ENCODE results near the gene PRKCE.

PRKCE gene

GRCh38 chr2:45765007-45765727, 113.7 kb downstream of the PRKCE start:
- Histone ChIP-seq H3K36me3 (ENCODE audit: insufficient read depth, low read length) (no peaks in the 10 kb centered on the region), H3K4me1 (ENCODE audit: insufficient read depth, low read length) (no peaks in the 10 kb centered on the region), H3K9me3 (ENCODE audit: control insufficient read depth, insufficient read depth, low read length) (no peaks in the 10 kb centered on the region), H3K9ac (ENCODE audit: low read depth, low read length) (no peak overlapping the region)

- H3K4me1 ChIP-seq (ENCODE audit: insufficient read depth, low read length) = no peaks in the 10 kb centered on the region
- H3K9ac ChIP-seq (ENCODE audit: low read depth, low read length) = no peak overlapping the region
- H3K9me3 ChIP-seq (ENCODE audit: control insufficient read depth, insufficient read depth, low read length) = no peaks in the 10 kb centered on the region
- H3K36me3 ChIP-seq (ENCODE audit: insufficient read depth, low read length) = no peaks in the 10 kb centered on the region
These were observed 114.3 kb downstream of the PRKCE start for GRCh38 chr2:45765728-45766254.

GRCh38 chr2:45768208-45768607, 116.7 kb downstream of the PRKCE start:
- H3K36me3 ChIP-seq (ENCODE audit: insufficient read depth, low read length) = no peaks in the 10 kb centered on the region
- no peaks in the 10 kb centered on the region for H3K9me3 ChIP-seq (ENCODE audit: control insufficient read depth, insufficient read depth, low read length)
- H3K9ac ChIP-seq (ENCODE audit: low read depth, low read length) = no peak overlapping the region
- H3K4me1 ChIP-seq (ENCODE audit: insufficient read depth, low read length) = no peaks in the 10 kb centered on the region; the same call in 1 of the 2 replicates

GRCh38 chr2:45769056-45769455, 117.6 kb downstream of the PRKCE start:
- H3K4me1 ChIP-seq (ENCODE audit: insufficient read depth, low read length) = no peaks in the 10 kb centered on the region; the same call in 1 of the 2 replicates
- no peak overlapping the region for H3K9ac ChIP-seq (ENCODE audit: low read depth, low read length)
- H3K36me3 ChIP-seq (ENCODE audit: insufficient read depth, low read length) = no peaks in the 10 kb centered on the region

GRCh38 chr2:45769854-45770576, 118.5 kb downstream of the PRKCE start:
- Histone ChIP-seq H3K36me3 (ENCODE audit: insufficient read depth, low read length) (no peaks in the 10 kb centered on the region), H3K9me3 (ENCODE audit: control insufficient read depth, insufficient read depth, low read length) (no peaks in the 10 kb centered on the region), H3K9ac (ENCODE audit: low read depth, low read length) (no peak overlapping the region), H3K4me1 (ENCODE audit: insufficient read depth, low read length) (no peaks in the 10 kb centered on the region; the same call in 1 of the 2 replicates)

More at GRCh38 chr2:45769056-45769455, 117.6 kb downstream of the PRKCE start:
- no peaks in the 10 kb centered on the region for H3K9me3 ChIP-seq (ENCODE audit: control insufficient read depth, insufficient read depth, low read length)

GRCh38 chr2:45770811-45771210, 119.3 kb downstream of the PRKCE start:
- Histone ChIP-seq H3K9ac (ENCODE audit: low read depth, low read length) (no peak overlapping the region), H3K36me3 (ENCODE audit: insufficient read depth, low read length) (no peaks in the 10 kb centered on the region), H3K9me3 (ENCODE audit: control insufficient read depth, insufficient read depth, low read length) (no peaks in the 10 kb centered on the region), H3K4me1 (ENCODE audit: insufficient read depth, low read length) (no peaks in the 10 kb centered on the region; the same call in 1 of the 2 replicates)

- Histone ChIP-seq H3K4me1 (ENCODE audit: insufficient read depth, low read length) (peaks cover 3% of the 10 kb centered on the region; the same call in 1 of the 2 replicates), H3K9me3 (ENCODE audit: control insufficient read depth, insufficient read depth, low read length) (no peaks in the 10 kb centered on the region), H3K9ac (ENCODE audit: low read depth, low read length) (no peak overlapping the region), H3K36me3 (ENCODE audit: insufficient read depth, low read length) (no peaks in the 10 kb centered on the region)
These were observed 119.8 kb downstream of the PRKCE start for GRCh38 chr2:45771261-45771660.

- Histone ChIP-seq H3K9ac (ENCODE audit: low read depth, low read length) (no peak overlapping the region), H3K4me1 (ENCODE audit: insufficient read depth, low read length) (peaks cover 7% of the 10 kb centered on the region; the same call in 1 of the 2 replicates), H3K36me3 (ENCODE audit: insufficient read depth, low read length) (no peaks in the 10 kb centered on the region), H3K9me3 (ENCODE audit: control insufficient read depth, insufficient read depth, low read length) (no peaks in the 10 kb centered on the region)
These were observed 120.6 kb downstream of the PRKCE start for GRCh38 chr2:45772038-45772437.

- Histone ChIP-seq H3K9me3 (ENCODE audit: control insufficient read depth, insufficient read depth, low read length) (no peaks in the 10 kb centered on the region), H3K36me3 (ENCODE audit: insufficient read depth, low read length) (no peaks in the 10 kb centered on the region), H3K4me1 (ENCODE audit: insufficient read depth, low read length) (peaks cover 7% of the 10 kb centered on the region; the same call in 1 of the 2 replicates), H3K9ac (ENCODE audit: low read depth, low read length) (no peak overlapping the region)
These were observed 122.4 kb downstream of the PRKCE start for GRCh38 chr2:45773909-45774308.

GRCh38 chr2:45774688-45775244, 123.3 kb downstream of the PRKCE start:
- Histone ChIP-seq H3K36me3 (ENCODE audit: insufficient read depth, low read length) (no peaks in the 10 kb centered on the region), H3K9me3 (ENCODE audit: control insufficient read depth, insufficient read depth, low read length) (no peaks in the 10 kb centered on the region), H3K9ac (ENCODE audit: low read depth, low read length) (no peak overlapping the region), H3K4me1 (ENCODE audit: insufficient read depth, low read length) (peaks cover 7% of the 10 kb centered on the region; the same call in 1 of the 2 replicates)

- Histone ChIP-seq H3K9me3 (ENCODE audit: control insufficient read depth, insufficient read depth, low read length) (no peaks in the 10 kb centered on the region), H3K9ac (ENCODE audit: low read depth, low read length) (no peak overlapping the region), H3K4me1 (ENCODE audit: insufficient read depth, low read length) (peaks cover 7% of the 10 kb centered on the region; the same call in 1 of the 2 replicates), H3K36me3 (ENCODE audit: insufficient read depth, low read length) (no peaks in the 10 kb centered on the region)
These were observed 124.9 kb downstream of the PRKCE start for GRCh38 chr2:45776160-45776955.

- H3K4me1 ChIP-seq (ENCODE audit: insufficient read depth, low read length) = 0 out of 2 replicates have a peak, but pooled peaks cover 7% of the 10 kb centered on the region
- H3K36me3 ChIP-seq (ENCODE audit: insufficient read depth, low read length) = no peaks in the 10 kb centered on the region
- no peak overlapping the region for H3K9ac ChIP-seq (ENCODE audit: low read depth, low read length)
- no peaks in the 10 kb centered on the region for H3K9me3 ChIP-seq (ENCODE audit: control insufficient read depth, insufficient read depth, low read length)
These were observed 126.7 kb downstream of the PRKCE start for GRCh38 chr2:45777996-45778719.

GRCh38 chr2:45778720-45779171, 127.3 kb downstream of the PRKCE start:
- H3K9me3 ChIP-seq (ENCODE audit: control insufficient read depth, insufficient read depth, low read length) = no peaks in the 10 kb centered on the region
- no peak overlapping the region for H3K9ac ChIP-seq (ENCODE audit: low read depth, low read length)
- no peaks in the 10 kb centered on the region for H3K36me3 ChIP-seq (ENCODE audit: insufficient read depth, low read length)
- H3K4me1 ChIP-seq (ENCODE audit: insufficient read depth, low read length) = 0 out of 2 replicates have a peak, but pooled peaks cover 7% of the 10 kb centered on the region

All from ES-I3 (cell line).